Activated T-helper 2 cell treated with anti-CD3 and anti-CD28 coated beads, Interferon-gamma antibody, Interleukin-2, Interleukin-4, amounts not matched to agents 10 μg/mL and 5 μg/mL and 100 μg/mL, durations not matched to agents 14 hours and 24 hours and 36 hours (primary cell): Measurements from ENCODE around the gene LHFPL3. TPM values are rescaled to one million over a fixed set of nuclear protein-coding genes. Genes with fewer than 3 reads are reported as not detected.
"Not testable (repeated sequence)": the region's sequence is repeated elsewhere in the genome, so short reads cannot be mapped to it uniquely, and the experiment has no call there.

ENCODE experiments used
- DNase-seq: peaks from one replicate; pipeline ENCODE4 v3.0.0; 2021; ENCODE audit warnings: low spot score
- H3K27ac Mint-ChIP-seq: one replicate; pipeline ENCODE4 v1.8.0; 2021; ENCODE audit warnings: mixed read lengths
- H3K27me3 Mint-ChIP-seq: one replicate; pipeline ENCODE4 v1.8.0; 2021; ENCODE audit warnings: low read depth, mixed read lengths
- H3K36me3 Mint-ChIP-seq: one replicate; pipeline ENCODE4 v1.8.0; 2021; ENCODE audit warnings: low read depth, mixed read lengths
- H3K4me1 Mint-ChIP-seq: one replicate; pipeline ENCODE4 v1.8.0; 2021; ENCODE audit warnings: low read depth, mixed read lengths
- H3K4me3 Mint-ChIP-seq: one replicate; pipeline ENCODE4 v1.8.0; 2021; ENCODE audit warnings: low read depth, mild to moderate bottlenecking, moderate library complexity, mixed read lengths
- H3K9me3 Mint-ChIP-seq: one replicate; pipeline ENCODE4 v1.8.0; 2021; ENCODE audit warnings: mixed read lengths
- intact Hi-C: fragments of 100-400 bp; cut with micrococcal nuclease; formaldehyde crosslinking; loops from one replicate; pipeline ENCODE4 v1.15.1; 2023
- total RNA-seq: library from RNA; stranded (reverse); gene quantifications from 2 replicates; pipeline ENCODE4 v1.2.3, GENCODE V29; 2022

LHFPL3 gene
- total RNA-seq, 1 donor from 2014 or later: not detected

DNA sequence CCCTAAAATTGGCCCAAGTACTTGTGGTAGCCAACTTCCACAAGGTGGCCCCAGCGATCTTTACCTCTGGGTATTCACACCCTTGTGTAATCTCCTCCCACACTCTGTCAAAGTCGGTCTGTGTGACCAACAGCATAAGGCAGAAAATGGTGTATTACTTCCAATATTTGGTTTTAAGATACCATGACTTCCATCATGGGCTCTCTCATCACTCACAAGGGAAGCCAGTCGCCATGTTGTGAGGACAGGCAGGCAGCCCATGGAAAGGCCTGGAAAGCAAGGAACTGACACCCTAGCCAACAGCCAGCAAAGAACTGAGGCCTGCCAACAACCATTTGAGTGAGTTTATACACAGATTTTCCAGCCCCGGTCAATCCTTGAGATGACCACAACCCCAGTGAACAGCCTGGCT is 594.6 kb downstream of the LHFPL3 start:
- peak; percentile 61 for DNase-seq
- H3K4me3 Mint-ChIP-seq: no peak overlapping the region
- intact Hi-C loops: loop anchor here (1.0 to 5.0 kb wide), 2 partner anchors 60 to 414 kb away; no protein-coding TSS in a partner anchor
- H3K9me3 Mint-ChIP-seq: no peaks in the 10 kb centered on the region
- H3K4me1 Mint-ChIP-seq: peaks cover 11% of the 10 kb centered on the region
- no peaks in the 10 kb centered on the region for H3K36me3 Mint-ChIP-seq
- H3K27me3 Mint-ChIP-seq: peaks cover 4% of the 10 kb centered on the region
- H3K27ac Mint-ChIP-seq: no peak overlapping the region

DNA sequence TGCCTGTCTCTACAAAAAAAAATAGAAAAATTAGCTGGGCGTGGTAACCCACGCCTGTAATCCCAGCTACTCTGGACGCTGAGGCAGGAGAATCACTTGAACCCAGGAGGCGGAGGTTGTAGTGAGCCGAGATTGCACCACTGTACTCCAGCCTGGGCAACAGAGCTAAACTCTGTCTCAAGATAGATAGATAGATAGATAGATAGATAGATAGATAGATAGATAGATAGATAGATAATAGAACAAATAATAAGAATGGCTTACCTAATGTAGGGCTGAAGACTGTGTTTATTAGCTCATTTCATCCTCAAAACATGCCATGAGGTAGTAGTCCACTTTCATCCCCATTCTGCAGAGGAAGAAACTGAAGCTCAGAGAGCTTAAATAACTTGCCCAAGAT is 597.8 kb downstream of the LHFPL3 start:
- H3K27me3 Mint-ChIP-seq, DNase-seq, intact Hi-C loops, H3K4me3 Mint-ChIP-seq, H3K4me1 Mint-ChIP-seq, H3K36me3 Mint-ChIP-seq, H3K27ac Mint-ChIP-seq, H3K9me3 Mint-ChIP-seq: not testable (repeated sequence)

DNA sequence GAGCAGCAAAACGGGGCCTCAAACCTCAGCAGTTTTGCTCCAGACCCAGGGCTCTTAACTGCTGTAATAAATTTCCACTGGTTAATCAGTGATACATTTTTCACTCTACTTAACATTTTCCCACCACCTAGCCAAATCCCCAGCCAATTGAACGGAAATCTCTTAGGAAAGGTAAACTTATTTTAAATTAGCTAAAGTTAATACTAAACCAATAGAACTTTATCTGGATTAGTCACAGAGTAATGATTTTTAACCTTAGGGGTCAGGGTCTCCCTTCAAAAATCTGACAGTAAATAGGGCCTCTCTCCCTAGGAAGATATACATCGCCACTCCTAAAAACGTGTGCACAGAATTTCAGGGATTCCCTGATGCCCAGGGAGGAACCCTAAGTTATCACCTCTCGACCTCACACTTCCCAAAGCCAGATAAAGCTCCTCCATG is 598.2 kb downstream of the LHFPL3 start:
- Mint-ChIP-seq H3K4me3 (no peak overlapping the region), H3K27me3 (no peaks in the 10 kb centered on the region)

DNA sequence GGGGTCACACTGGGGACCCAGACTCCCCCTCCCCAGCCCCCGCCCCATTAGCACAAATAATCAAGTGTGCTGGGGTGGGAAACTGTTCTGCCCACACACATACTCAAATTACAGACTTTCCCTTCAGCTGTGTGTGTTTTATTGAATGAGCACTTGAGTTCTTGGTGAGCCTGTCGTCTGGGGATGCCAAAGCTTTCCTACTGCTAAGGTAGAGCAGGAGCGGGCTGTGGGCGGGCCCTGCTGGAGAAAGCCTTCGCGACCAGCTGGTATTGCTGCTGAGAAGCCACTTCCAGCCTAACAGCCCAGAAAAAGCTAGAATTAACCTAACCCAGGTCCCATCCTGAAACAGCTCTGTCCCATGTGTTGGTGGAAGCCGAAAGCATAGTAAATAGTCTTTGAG is 598.7 kb downstream of the LHFPL3 start:
- Mint-ChIP-seq H3K4me1 (peaks cover 11% of the 10 kb centered on the region), H3K36me3 (no peaks in the 10 kb centered on the region), H3K9me3 (no peaks in the 10 kb centered on the region), H3K27ac (no peak overlapping the region), H3K27me3 (no peaks in the 10 kb centered on the region), H3K4me3 (no peak overlapping the region)
- intact Hi-C loops: no loop called here
- no peak for DNase-seq

More for the DNA sequence above, 598.2 kb downstream of the LHFPL3 start:
- no peak overlapping the region for H3K27ac Mint-ChIP-seq
- no peaks in the 10 kb centered on the region for H3K9me3 Mint-ChIP-seq
- no peak for DNase-seq
- H3K4me1 Mint-ChIP-seq: peaks cover 11% of the 10 kb centered on the region
- intact Hi-C loops: no loop called here
- no peaks in the 10 kb centered on the region for H3K36me3 Mint-ChIP-seq

DNA sequence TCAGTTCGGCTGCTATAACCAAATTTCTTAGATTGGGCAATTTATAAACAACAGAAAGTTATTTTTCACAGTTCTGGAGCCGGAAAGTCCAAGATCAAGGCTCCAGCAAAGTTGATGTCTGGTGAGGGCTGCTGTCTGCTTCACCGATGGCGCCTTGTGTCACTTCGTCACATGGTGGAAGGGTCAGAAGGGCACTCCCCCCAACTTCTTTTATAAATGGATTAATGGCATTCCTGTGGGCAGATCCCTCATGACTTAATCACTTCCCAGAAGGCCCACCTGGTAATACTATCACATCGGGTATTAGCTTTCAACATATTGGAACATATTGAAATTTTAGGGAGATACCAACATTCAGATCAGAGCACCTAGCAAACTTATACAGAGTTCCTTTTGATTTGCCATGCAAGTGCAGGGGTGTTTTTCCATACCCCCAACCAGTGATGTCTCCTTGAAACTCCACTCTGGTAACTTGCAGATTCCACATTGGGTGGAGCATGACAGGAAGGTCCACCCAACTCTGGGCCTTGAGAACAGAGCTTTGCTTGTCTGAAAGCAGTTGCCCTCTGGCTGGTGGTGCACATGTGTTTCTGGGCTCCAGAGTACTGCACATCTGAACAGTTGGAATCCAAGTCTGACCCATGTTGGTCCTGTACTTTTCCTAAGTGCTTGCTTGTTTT is 600.5 kb downstream of the LHFPL3 start:
- Mint-ChIP-seq H3K9me3 (no peaks in the 10 kb centered on the region), H3K27me3 (no peaks in the 10 kb centered on the region), H3K27ac (no peak overlapping the region), H3K36me3 (no peaks in the 10 kb centered on the region), H3K4me1 (peaks cover 2% of the 10 kb centered on the region), H3K4me3 (no peak overlapping the region)
- DNase-seq: no peak
- intact Hi-C loops: no loop called here

DNA sequence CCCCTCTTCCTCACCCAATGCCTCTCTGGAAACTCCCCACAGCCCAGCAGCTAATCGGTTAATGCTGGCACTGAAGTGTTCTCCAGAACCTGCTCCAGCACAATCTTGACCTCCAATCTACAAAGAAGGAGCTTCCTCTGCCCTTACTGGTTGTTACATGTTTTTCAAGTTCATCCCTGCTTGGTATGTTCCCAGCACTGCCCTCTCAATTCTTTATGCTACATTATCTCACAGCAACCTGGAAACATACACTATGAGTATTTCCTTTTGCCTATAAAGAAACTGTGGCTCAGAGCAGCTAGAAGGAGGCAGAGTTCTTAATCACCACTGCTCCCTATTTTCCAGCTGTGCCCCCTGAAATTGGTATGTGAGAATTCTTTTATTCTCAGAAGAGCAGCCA is 601.5 kb downstream of the LHFPL3 start:
- no peak for DNase-seq
- Mint-ChIP-seq H3K36me3 (no peaks in the 10 kb centered on the region), H3K27ac (no peak overlapping the region), H3K9me3 (no peaks in the 10 kb centered on the region), H3K4me1 (peaks cover 4% of the 10 kb centered on the region), H3K4me3 (no peak overlapping the region), H3K27me3 (no peaks in the 10 kb centered on the region)
- intact Hi-C loops: no loop called here

DNA sequence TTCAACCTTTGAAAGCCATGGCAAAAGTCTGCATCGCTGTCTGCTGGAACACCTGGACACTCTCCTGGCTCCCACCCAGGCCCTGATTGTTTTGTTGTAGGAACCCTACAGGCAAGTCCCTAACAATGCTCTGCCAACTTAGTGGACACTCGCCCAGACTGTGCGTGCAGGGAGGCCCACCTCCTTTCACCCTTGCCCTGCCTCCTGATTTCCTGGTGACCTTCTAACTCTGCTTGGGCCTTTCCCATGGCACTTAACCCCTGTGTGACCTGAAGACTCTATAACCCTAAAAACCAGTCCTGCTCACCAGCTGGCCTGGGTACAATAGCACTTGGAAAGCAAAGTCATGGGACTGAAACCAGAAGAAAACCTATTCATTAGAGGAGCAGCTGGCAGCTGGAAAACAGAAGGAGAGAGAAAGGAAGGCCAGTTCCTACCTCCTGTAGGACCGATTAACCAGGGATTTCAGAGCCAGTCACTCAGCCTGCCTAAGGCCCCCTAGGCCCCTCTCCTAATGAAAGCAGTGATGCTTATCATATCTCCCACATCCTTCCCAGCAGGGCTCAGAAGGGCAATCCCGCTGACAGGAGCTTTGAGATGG is 602.9 kb downstream of the LHFPL3 start:
- no peaks in the 10 kb centered on the region for H3K9me3 Mint-ChIP-seq
- H3K4me3 Mint-ChIP-seq: no peak overlapping the region
- H3K27me3 Mint-ChIP-seq: no peaks in the 10 kb centered on the region
- H3K4me1 Mint-ChIP-seq: peaks cover 6% of the 10 kb centered on the region
- no peak overlapping the region for H3K27ac Mint-ChIP-seq
- DNase-seq: no peak
- H3K36me3 Mint-ChIP-seq: no peaks in the 10 kb centered on the region
- intact Hi-C loops: no loop called here

DNA sequence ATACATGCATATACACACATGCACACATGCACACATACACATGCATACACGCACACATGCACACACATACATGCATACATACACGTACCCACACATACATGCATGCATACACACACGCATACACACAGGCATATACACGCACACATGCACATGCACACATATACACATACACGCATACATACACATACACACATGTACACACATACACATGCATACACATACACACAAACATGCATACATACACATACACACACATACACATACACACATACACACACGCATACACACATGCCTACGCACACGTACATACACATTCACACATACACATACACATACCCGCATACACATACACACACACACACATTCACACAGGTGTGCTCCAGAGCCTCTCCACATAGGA is 604.6 kb downstream of the LHFPL3 start:
- H3K9me3 Mint-ChIP-seq: no peaks in the 10 kb centered on the region
- H3K4me3 Mint-ChIP-seq: no peak overlapping the region
- peaks cover 6% of the 10 kb centered on the region for H3K4me1 Mint-ChIP-seq
- H3K27me3 Mint-ChIP-seq: no peaks in the 10 kb centered on the region
- intact Hi-C loops: no loop called here
- no peaks in the 10 kb centered on the region for H3K36me3 Mint-ChIP-seq
- no peak for DNase-seq
- no peak overlapping the region for H3K27ac Mint-ChIP-seq

DNA sequence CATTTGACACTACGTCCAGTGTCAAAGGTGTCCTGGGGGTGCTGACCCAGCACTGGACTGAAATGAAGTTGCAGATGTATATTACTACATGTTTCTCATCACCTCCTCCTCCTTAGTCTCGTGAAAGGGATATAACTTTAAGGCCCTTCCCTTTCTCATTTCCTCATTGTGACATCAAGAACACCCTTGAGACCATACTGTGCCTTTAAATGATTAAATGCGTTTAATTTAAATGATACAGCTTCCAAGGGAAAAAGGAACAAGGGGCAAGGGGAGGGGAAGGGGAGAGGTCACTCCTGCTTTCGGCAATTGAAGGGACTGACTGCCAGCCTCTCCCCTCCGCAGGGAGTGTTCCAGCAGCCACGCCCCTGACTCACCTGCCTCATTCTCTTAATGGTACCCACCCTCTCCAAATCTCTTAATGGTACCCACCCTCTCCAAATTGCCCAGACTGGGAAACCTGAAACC is 605.2 kb downstream of the LHFPL3 start:
- DNase-seq: no peak

DNA sequence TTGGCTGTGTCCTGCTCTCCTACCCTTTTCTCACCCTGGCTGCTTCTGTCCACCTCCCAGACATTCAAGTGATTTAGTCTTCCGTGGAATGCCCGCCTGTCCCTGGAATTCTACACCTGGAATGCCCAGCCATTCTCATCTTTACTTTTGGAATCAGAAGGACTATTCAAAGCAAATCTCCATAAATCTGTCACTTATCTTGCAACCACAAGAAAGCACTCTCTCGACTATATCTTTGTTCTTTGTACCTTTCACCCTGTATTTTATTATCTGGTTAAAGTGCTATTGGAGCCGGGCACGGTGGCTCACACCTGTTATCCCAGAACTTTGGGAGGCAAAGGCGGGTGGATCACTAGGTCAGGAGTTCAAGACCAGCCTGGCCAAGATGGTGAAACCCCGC is 606.3 kb downstream of the LHFPL3 start:
- Mint-ChIP-seq H3K4me1 (peaks cover 10% of the 10 kb centered on the region), H3K27me3 (no peaks in the 10 kb centered on the region), H3K4me3 (no peak overlapping the region), H3K36me3 (no peaks in the 10 kb centered on the region), H3K9me3 (no peaks in the 10 kb centered on the region), H3K27ac (no peak overlapping the region)
- no peak for DNase-seq
- intact Hi-C loops: no loop called here

More for the DNA sequence above, 605.2 kb downstream of the LHFPL3 start:
- Mint-ChIP-seq H3K9me3 (no peaks in the 10 kb centered on the region), H3K27me3 (no peaks in the 10 kb centered on the region), H3K36me3 (no peaks in the 10 kb centered on the region), H3K4me1 (peaks cover 6% of the 10 kb centered on the region), H3K4me3 (no peak overlapping the region), H3K27ac (no peak overlapping the region)
- intact Hi-C loops: no loop called here

DNA sequence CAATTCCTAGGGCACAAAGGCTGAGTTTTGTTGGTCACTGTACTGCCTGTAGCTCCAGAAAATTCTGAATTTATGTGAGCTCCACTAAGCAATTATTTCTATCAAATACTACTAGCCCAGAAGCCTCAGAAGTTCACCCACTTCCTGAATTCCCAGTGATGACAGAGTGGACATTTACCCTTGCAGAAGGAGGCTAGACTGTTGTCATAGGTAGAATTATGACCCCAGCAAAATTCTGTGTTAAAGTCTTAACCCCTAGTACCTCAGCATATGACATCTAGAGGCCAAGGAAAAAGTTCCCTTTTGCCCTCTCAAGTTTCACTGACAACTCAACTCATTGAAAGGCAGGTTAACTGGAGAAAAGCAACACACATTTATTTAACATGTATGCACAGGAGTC is 606.9 kb downstream of the LHFPL3 start:
- intact Hi-C loops: no loop called here

DNA sequence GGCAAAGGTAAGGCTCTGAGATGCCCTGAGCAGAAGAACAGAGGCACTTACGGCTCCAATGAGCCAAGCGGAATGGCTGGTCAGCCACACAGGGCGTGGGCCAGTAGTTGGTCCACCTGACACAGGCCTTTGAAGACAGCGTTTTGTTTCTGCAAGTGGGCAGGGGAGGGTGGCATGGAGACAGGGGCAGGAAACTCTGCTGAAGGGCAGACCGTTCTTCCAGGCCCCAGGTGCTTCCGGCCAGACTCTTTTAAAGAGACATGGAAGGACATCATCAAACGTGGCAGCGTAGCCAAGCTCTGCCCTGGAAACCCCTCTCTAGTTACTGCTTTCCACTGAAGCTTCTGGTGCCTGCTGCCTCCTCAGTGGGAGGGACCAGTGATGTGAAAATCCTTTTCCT is 608.1 kb downstream of the LHFPL3 start:
- peaks cover 11% of the 10 kb centered on the region for H3K36me3 Mint-ChIP-seq
- intact Hi-C loops: no loop called here
- no peak for DNase-seq
- peaks cover 10% of the 10 kb centered on the region for H3K4me1 Mint-ChIP-seq
- no peaks in the 10 kb centered on the region for H3K27me3 Mint-ChIP-seq
- no peak overlapping the region for H3K27ac Mint-ChIP-seq
- H3K4me3 Mint-ChIP-seq: no peak overlapping the region
- H3K9me3 Mint-ChIP-seq: no peaks in the 10 kb centered on the region

More for the DNA sequence above, 606.9 kb downstream of the LHFPL3 start:
- Mint-ChIP-seq H3K4me1 (peaks cover 10% of the 10 kb centered on the region), H3K27me3 (no peaks in the 10 kb centered on the region), H3K9me3 (no peaks in the 10 kb centered on the region), H3K27ac (no peak overlapping the region), H3K36me3 (no peaks in the 10 kb centered on the region), H3K4me3 (no peak overlapping the region)
- DNase-seq: no peak

DNA sequence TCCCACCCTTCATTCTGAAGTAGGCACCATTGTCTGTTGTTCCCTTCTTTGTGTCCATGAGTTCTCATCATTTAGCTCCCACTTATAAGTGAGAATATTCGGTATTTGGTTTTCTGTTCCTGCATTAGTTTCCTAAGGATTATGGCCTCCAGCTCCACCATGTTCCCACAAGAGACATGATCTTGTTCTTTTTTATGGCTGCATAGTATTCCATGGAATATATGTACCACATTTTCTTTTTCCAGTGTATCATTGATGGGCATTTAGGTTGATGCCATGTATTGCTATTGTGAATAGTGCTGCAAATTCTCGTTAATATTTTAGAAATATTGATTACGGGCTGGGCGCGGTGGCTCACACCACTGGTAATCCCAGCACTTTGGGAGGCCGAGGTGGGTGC is 609.1 kb downstream of the LHFPL3 start:
- H3K9me3 Mint-ChIP-seq, intact Hi-C loops, H3K4me3 Mint-ChIP-seq, H3K27me3 Mint-ChIP-seq, DNase-seq, H3K27ac Mint-ChIP-seq: not testable (repeated sequence)
- Mint-ChIP-seq H3K4me1 (peaks cover 13% of the 10 kb centered on the region), H3K36me3 (peaks cover 19% of the 10 kb centered on the region)
